GF-D8 (cell line): ENCODE measurements around the gene DDX31.

Source experiments
- DNase-seq: peaks from one replicate; lab custom pipeline; 2025; lab: John Stamatoyannopoulos, UW

The DDX31 gene

GRCh38 chr9:132547052-132547431, 122.7 kb downstream of the DDX31 start:
- DNase-seq = no peak

- no peak for DNase-seq
These were observed 123.4 kb downstream of the DDX31 start for GRCh38 chr9:132546148-132547051.

GRCh38 chr9:132545578-132545977, 124.2 kb downstream of the DDX31 start:
- DNase-seq = no peak

- DNase-seq = no peak
These were observed 125.8 kb downstream of the DDX31 start for GRCh38 chr9:132543960-132544359.

GRCh38 chr9:132543251-132543650, 126.5 kb downstream of the DDX31 start:
- no peak for DNase-seq
